Mucosa of gallbladder (tissue), 1 donor: ENCODE measurements around the gene PRADC1. TPM values are rescaled to one million over a fixed set of nuclear protein-coding genes. Genes with fewer than 3 reads are reported as not detected.
"Not testable (repeated sequence)": the region's sequence is repeated elsewhere in the genome, so short reads cannot be mapped to it uniquely, and the experiment has no call there.

Experiments used
- DNase-seq: peaks from one replicate; pipeline ENCODE4 v3.0.0-alpha.2; 2020; ENCODE audit warnings: low spot score
- total RNA-seq: library from RNA; stranded (reverse); gene quantifications from one replicate; pipeline ENCODE4 v1.2.1, GENCODE V29; 2021
- donor health status: DM: no; HTN: no; CAD: no.

PRADC1 gene
- 20.8 TPM for total RNA-seq

- peak; percentile 100 for DNase-seq
Measured at GRCh38 chr2:73233154-73233931, at the start of gene PRADC1. Gene PRADC1, minus strand, starts transcription at chr2:73233239. Its CDS starts 79 bp downstream, at chr2:73233160.

- no peak for DNase-seq
Measured at GRCh38 chr2:73281244-73281643, 48.2 kb upstream of the PRADC1 start.

GRCh38 chr2:73279852-73280251 is 46.8 kb upstream of the PRADC1 start:
- no peak for DNase-seq

- no peak for DNase-seq
Measured at GRCh38 chr2:73272270-73272669, 39.2 kb upstream of the PRADC1 start.

- no peak for DNase-seq
Measured at GRCh38 chr2:73269686-73270465, 36.8 kb upstream of the PRADC1 start.

- DNase-seq: peak; percentile 77
Measured at GRCh38 chr2:73268830-73269685, 36.0 kb upstream of the PRADC1 start.

- DNase-seq: no peak
Measured at GRCh38 chr2:73268366-73268829, 35.4 kb upstream of the PRADC1 start.

- DNase-seq: no peak
Measured at GRCh38 chr2:73267008-73267407, 34.0 kb upstream of the PRADC1 start.

- DNase-seq: no peak
Measured at GRCh38 chr2:73266061-73266901, 33.2 kb upstream of the PRADC1 start.

GRCh38 chr2:73265298-73266060 is 32.4 kb upstream of the PRADC1 start:
- no peak for DNase-seq

- no peak for DNase-seq
Measured at GRCh38 chr2:73264783-73265182, 31.7 kb upstream of the PRADC1 start.

GRCh38 chr2:73264332-73264606 is 31.2 kb upstream of the PRADC1 start:
- no peak for DNase-seq

GRCh38 chr2:73263540-73264331 is 30.7 kb upstream of the PRADC1 start:
- no peak for DNase-seq

GRCh38 chr2:73262691-73263429 is 29.8 kb upstream of the PRADC1 start:
- not testable (repeated sequence) for DNase-seq

- DNase-seq: no peak
Measured at GRCh38 chr2:73262108-73262651, 29.1 kb upstream of the PRADC1 start.

- DNase-seq: no peak
Measured at GRCh38 chr2:73260338-73260984, 27.4 kb upstream of the PRADC1 start.

GRCh38 chr2:73259704-73260337 is 26.8 kb upstream of the PRADC1 start:
- no peak for DNase-seq

- DNase-seq: no peak
Measured at GRCh38 chr2:73259276-73259675, 26.2 kb upstream of the PRADC1 start.
